Suppressor macrophage treated with lipopolysaccharide for 1 hour (primary cell): ENCODE results near the gene ARFIP1.
"Not testable (repeated sequence)": the region's sequence is repeated elsewhere in the genome, so short reads cannot be mapped to it uniquely, and the experiment has no call there.

Experiments used
- DNase-seq, 3 donors: peaks; one replicate each; pipeline ENCODE4 v3.0.0-alpha.2; 2020 to 2022

Gene ARFIP1

GRCh38 chr4:152785639-152786615, 6.2 kb downstream of the ARFIP1 start:
- DNase-seq, result peak in 2 of 3 donors; percentile 38 to 48

GRCh38 chr4:152786627-152787026, 6.9 kb downstream of the ARFIP1 start:
- DNase-seq, result no peak

GRCh38 chr4:152795891-152796290, 16.1 kb downstream of the ARFIP1 start:
- no peak for DNase-seq

GRCh38 chr4:152803541-152803940, 23.8 kb downstream of the ARFIP1 start:
- no peak for DNase-seq

GRCh38 chr4:152805071-152805650, 25.4 kb downstream of the ARFIP1 start:
- DNase-seq, result no peak

- peak in 2 of 3 donors; percentile 17 to 31 for DNase-seq
Observed at GRCh38 chr4:152805818-152806217, 26.1 kb downstream of the ARFIP1 start.

GRCh38 chr4:152806501-152807125, 26.9 kb downstream of the ARFIP1 start:
- DNase-seq, result no peak

- peak in 2 of 3 donors; percentile 20 to 29 for DNase-seq
Observed at GRCh38 chr4:152807294-152807829, 27.6 kb downstream of the ARFIP1 start.

GRCh38 chr4:152808670-152809069, 28.9 kb downstream of the ARFIP1 start:
- DNase-seq, result no peak

GRCh38 chr4:152810715-152811287, 31.0 kb downstream of the ARFIP1 start:
- DNase-seq, result no peak

- DNase-seq, result peak; percentile 29 to 37 (median 37)
Observed at GRCh38 chr4:152815078-152815477, 35.3 kb downstream of the ARFIP1 start.

GRCh38 chr4:152817331-152817730, 37.6 kb downstream of the ARFIP1 start:
- DNase-seq, result peak; percentile 16 to 43 (median 32)

- no peak for DNase-seq
Observed at GRCh38 chr4:152819026-152819645, 39.4 kb downstream of the ARFIP1 start.

- DNase-seq, result no peak
Observed at GRCh38 chr4:152820073-152820472, 40.3 kb downstream of the ARFIP1 start.

- no peak for DNase-seq
Observed at GRCh38 chr4:152822323-152822722, 42.6 kb downstream of the ARFIP1 start.

- DNase-seq, result no peak
Observed at GRCh38 chr4:152824561-152824960, 44.8 kb downstream of the ARFIP1 start.

- DNase-seq, result no peak
Observed at GRCh38 chr4:152825336-152825735, 45.6 kb downstream of the ARFIP1 start.

- DNase-seq, result no peak
Observed at GRCh38 chr4:152828122-152828521, 48.4 kb downstream of the ARFIP1 start.

- no peak for DNase-seq
Observed at GRCh38 chr4:152831416-152831815, 51.7 kb downstream of the ARFIP1 start.

GRCh38 chr4:152836936-152837335, 57.2 kb downstream of the ARFIP1 start:
- DNase-seq, result no peak

GRCh38 chr4:152839729-152840128, 60.0 kb downstream of the ARFIP1 start:
- DNase-seq, result not testable (repeated sequence)

- no peak for DNase-seq
Observed at GRCh38 chr4:152843481-152844090, 63.8 kb downstream of the ARFIP1 start.
